Muscle layer of duodenum (tissue), 2 donors: Measurements from ENCODE around the gene C19orf25.

Experiments
- H3K27ac ChIP-seq: one replicate; pipeline ENCODE4 v1.7.0; 2013; ENCODE audit warnings: mild to moderate bottlenecking, low read length
- H3K27me3 ChIP-seq: one replicate; pipeline ENCODE4 v1.7.0; 2013; ENCODE audit warnings: low read depth, mild to moderate bottlenecking, control low read depth, low read length
- H3K36me3 ChIP-seq, 2 donors: one replicate each; pipeline ENCODE4 v1.7.0; 2013; ENCODE audit warnings: low read length in 2 of 2, control low read depth in 1 of 2, mild to moderate bottlenecking in 1 of 2; ENCODE audit not compliant: insufficient read depth in 2 of 2, control insufficient read depth in 1 of 2
- H3K4me1 ChIP-seq, 2 donors: one replicate each; pipeline ENCODE4 v1.7.0; 2013; ENCODE audit warnings: low read length in 2 of 2, mild to moderate bottlenecking in 2 of 2, control low read depth in 1 of 2, moderate library complexity in 1 of 2; ENCODE audit not compliant: insufficient read depth in 2 of 2, control insufficient read depth in 1 of 2
- H3K4me3 ChIP-seq, 2 donors: one replicate each; pipeline ENCODE4 v1.7.0; 2013; ENCODE audit warnings: low read length in 2 of 2, low read depth in 1 of 2, mild to moderate bottlenecking in 1 of 2
- H3K9me3 ChIP-seq, 2 donors: one replicate each; pipeline ENCODE4 v1.7.0; 2013; ENCODE audit warnings: low read length in 2 of 2, control low read depth in 1 of 2, mild to moderate bottlenecking in 1 of 2; ENCODE audit not compliant: control insufficient read depth in 1 of 2
- donor health status: healthy.

The C19orf25 gene

DNA sequence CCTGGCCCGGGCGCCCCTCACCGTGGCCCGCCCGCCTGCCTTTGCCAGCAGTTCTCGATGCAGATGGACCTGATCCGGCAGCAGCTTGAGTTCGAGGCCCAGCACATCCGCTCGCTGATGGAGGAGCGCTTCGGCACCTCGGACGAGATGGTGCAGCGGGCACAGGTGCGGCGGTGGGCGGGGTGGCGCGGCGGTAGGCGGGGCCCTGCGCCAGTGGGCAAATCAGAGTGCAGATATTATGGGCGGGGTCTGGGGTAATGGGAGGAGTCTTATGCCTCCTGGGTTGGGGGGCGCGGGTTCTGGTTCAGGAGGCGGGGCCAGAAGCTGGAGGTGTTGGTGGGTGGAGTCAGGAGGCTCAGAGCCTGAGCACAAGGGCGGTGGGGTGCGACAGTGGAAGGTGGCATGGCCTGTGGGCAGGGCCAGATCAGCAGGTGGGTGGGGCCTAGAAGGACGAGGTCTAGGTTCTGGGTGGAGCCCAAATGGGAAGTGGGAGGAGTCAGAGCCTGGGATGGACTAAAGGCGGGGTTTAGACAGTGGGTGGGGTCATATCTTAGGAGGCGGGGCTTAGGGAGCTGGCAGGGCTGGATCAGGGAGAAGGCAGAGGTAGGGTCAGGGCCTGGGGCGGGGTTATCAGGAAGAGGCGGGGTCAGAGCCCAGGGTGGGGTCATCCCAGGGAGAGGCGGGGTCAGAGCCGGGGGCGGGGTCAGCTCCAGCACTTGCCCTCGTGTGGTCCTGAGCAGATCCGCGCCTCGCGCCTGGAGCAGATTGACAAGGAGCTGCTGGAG lies 23.5 kb downstream of the C19orf25 start:
- Histone ChIP-seq H3K4me3 (no peak overlapping the region), H3K27ac (no peak overlapping the region), H3K36me3 (peaks cover 0 to 9% of the 10 kb centered on the region in 2 donors), H3K9me3 (no peaks in the 10 kb centered on the region), H3K4me1 (peaks cover 0 to 30% of the 10 kb centered on the region in 2 donors), H3K27me3 (peaks cover 40% of the 10 kb centered on the region)

DNA sequence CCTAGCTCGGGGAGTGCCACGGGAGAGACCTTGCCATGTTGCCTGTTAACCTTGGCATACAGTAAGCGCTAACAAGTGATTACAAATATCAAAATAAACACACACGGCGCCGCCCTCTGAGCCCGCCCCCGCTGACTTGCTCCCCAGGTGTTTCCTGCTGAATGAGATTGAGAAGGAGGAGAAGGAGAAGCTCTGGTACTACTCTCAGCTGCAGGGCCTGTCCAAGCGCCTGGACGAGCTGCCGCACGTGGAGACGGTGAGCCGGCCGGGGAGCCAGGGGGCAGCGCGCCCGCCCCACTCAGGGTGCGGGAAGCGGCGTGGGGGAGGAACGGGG lies 24.0 kb downstream of the C19orf25 start:
- Histone ChIP-seq H3K4me1 (peaks cover 0 to 34% of the 10 kb centered on the region in 2 donors), H3K36me3 (peaks cover 0 to 4% of the 10 kb centered on the region in 2 donors), H3K27me3 (peaks cover 45% of the 10 kb centered on the region), H3K9me3 (no peaks in the 10 kb centered on the region), H3K27ac (no peak overlapping the region), H3K4me3 (no peak overlapping the region)

DNA sequence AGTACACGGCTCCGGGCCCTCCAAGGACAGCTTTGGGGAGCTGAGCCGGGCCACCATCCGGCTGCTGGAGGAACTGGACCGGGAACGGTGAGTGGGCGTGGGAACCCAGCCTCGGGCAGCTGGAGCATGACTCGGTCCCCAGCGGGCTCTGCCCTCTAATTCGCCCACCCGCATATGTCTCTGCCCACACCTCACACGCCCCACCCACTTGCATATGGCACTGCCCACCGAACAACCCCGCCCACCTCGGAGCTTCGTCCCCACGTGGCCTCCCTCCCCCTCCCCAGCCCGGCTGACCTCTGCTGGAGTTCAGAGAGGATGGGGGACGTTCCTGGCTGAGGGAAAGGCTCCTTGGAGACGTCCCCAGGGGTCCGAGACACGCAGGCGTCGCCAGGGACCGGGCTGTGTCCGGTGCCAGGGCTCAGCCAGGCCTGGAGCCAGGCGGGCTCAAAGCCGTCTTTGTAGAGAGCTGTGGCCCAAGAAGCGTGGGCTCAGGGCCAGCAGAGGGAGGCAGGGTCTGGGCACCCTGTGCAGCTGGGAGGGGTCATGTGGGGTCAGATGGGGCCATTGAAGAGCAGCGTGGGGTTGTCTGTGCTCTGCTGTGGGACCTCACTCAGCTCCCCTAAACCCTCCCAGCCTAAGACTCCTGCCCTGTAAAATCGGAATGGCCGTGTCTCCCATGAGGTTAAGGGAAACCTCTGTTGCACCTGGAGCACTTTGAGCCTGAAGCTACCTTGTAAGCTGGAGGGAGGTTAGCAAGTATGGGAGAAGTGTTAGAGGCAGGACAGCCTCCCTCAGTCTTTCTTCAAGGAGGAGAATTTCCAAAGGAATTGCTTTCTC lies 25.3 kb downstream of the C19orf25 start:
- Histone ChIP-seq H3K4me3 (no peak overlapping the region), H3K27ac (no peak overlapping the region), H3K36me3 (no peaks in the 10 kb centered on the region), H3K4me1 (peaks cover 0 to 38% of the 10 kb centered on the region in 2 donors), H3K27me3 (peaks cover 55% of the 10 kb centered on the region), H3K9me3 (no peaks in the 10 kb centered on the region)

DNA sequence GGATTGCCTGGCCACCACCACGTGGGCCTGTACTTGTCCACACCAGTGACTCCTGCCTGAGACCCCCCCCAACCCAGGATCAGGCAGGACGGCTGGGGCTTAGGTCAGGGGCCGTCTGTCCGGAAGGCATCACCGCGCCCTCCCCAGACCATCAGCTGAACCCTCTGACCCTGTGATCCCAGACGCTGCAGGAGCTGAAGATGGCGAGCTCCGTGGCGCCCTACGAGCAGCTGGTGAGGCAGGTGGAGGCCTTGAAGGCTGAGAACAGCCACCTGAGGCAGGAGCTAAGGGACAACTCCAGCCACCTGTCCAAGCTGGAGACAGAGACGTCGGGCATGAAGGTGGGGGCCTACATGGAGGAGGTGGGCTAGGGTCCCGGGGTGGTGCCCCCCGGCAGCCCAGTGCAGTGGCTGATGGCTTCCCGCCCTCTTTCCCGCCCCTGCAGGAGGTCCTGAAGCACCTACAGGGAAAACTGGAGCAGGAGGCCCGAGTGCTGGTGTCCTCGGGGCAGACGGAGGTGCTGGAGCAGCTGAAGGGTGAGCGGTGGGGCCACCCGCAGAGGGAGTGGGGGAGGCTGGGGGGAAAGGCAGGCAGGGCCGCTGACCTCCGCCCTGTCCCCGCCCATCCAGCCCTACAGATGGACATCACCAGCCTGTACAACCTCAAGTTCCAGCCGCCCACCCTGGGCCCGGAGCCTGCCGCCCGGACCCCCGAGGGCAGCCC lies 26.1 kb downstream of the C19orf25 start:
- H3K27me3 ChIP-seq = peaks cover 56% of the 10 kb centered on the region
- H3K9me3 ChIP-seq = no peaks in the 10 kb centered on the region
- H3K4me1 ChIP-seq = peaks cover 0 to 38% of the 10 kb centered on the region in 2 donors
- H3K36me3 ChIP-seq = no peaks in the 10 kb centered on the region
- no peak overlapping the region for H3K4me3 ChIP-seq
- no peak overlapping the region for H3K27ac ChIP-seq

DNA sequence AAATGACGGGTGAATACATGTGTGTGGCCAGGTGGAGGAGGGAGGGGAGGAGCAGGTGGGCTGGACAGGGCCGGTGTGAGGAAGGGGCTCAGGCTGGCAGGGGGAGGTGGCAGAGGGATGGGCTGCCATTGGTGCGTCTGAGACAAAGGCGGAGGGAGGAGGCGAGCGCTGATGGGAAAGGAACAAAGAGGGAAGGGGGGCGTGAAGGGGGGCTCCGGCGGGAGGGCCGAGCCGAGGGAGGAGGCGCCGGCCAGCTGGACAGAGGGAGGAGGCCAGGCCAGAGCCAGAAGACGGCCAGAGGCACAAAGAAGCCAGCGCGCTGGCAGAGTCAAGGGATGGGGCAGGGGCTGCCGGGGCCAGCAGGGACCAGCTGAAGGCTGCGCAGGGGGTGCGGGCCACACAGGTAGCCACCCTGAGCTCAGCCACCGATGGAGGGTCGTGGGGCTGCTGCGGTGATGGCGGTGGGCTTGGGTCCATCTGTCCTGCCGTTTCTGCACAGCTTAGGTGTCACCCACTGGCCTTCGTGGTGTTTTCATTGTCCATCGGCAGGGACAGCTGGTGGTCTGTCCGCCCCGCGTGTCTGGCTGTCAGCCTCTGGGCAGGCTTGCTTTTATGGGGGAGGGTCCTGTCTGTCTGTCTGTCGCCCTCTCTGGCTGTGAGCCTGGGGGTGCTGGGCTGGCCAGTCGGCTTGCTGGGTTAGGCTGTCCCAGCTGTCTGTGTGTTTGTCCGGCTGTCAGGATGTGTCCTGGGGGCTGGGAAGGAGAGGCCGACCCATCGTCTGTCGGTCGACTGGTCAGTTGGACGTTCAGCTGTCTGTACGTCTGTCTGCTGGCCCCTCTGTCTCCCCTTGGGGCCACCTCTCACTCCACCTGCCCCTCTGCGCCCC lies 26.9 kb downstream of the C19orf25 start:
- H3K27me3 ChIP-seq = peaks cover 59% of the 10 kb centered on the region
- no peaks in the 10 kb centered on the region for H3K36me3 ChIP-seq

DNA sequence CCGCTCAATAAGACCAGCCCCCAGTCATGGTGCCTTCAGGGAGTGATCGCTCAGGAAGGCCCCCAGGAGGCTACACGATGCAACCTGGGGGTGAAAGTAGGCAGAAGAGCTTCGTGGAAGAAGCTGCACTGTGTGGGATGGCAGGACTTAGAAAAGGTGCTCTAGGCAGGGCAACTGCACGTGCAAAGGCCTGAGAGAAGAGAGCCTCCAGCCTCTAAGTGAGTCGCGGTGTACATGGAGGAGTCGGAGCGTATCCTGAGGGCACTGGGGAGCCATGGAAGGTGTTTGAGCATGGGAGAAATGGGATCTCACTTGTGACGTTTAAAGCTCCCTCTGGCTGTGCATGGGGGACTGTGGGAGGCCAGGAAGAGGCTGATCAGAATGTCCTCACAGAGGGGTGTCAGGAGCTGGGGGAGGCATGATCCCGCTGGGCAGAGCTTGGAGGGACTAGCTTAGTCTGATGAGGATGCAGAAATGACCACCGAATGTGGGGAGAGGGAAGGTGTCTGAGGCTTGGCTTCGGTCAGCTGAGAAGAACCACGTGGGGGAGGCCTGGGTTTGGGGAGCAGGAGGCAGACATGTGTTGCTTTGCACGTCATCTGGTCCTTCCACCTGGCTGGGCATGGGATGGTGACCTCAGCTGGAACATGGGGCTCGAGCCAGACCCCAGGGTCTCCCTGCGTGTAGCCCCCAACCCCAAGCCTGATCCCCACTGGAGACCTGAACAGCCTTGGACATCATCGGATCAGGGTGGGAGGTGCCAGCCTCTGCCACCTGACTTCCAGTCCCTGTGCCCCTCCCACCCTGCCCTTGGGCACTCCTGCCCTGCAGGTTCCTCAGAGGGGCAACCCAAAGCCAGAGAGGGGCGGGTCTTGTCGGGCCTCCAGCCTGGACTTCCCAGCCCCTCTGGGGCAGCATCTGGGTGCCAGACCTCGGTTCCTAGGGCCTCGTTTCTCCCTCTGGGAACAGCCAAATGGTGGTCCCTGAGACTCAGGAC lies 28.0 kb downstream of the C19orf25 start:
- peaks cover 56% of the 10 kb centered on the region for H3K27me3 ChIP-seq
- H3K9me3 ChIP-seq = no peaks in the 10 kb centered on the region
- H3K36me3 ChIP-seq = no peaks in the 10 kb centered on the region
- H3K4me1 ChIP-seq = peaks cover 0 to 38% of the 10 kb centered on the region in 2 donors
- no peak overlapping the region for H3K4me3 ChIP-seq
- no peak overlapping the region for H3K27ac ChIP-seq

More for the DNA sequence above, 26.9 kb downstream of the C19orf25 start:
- Histone ChIP-seq H3K9me3 (no peaks in the 10 kb centered on the region), H3K27ac (no peak overlapping the region), H3K4me1 (peaks cover 0 to 38% of the 10 kb centered on the region in 2 donors), H3K4me3 (no peak overlapping the region)

DNA sequence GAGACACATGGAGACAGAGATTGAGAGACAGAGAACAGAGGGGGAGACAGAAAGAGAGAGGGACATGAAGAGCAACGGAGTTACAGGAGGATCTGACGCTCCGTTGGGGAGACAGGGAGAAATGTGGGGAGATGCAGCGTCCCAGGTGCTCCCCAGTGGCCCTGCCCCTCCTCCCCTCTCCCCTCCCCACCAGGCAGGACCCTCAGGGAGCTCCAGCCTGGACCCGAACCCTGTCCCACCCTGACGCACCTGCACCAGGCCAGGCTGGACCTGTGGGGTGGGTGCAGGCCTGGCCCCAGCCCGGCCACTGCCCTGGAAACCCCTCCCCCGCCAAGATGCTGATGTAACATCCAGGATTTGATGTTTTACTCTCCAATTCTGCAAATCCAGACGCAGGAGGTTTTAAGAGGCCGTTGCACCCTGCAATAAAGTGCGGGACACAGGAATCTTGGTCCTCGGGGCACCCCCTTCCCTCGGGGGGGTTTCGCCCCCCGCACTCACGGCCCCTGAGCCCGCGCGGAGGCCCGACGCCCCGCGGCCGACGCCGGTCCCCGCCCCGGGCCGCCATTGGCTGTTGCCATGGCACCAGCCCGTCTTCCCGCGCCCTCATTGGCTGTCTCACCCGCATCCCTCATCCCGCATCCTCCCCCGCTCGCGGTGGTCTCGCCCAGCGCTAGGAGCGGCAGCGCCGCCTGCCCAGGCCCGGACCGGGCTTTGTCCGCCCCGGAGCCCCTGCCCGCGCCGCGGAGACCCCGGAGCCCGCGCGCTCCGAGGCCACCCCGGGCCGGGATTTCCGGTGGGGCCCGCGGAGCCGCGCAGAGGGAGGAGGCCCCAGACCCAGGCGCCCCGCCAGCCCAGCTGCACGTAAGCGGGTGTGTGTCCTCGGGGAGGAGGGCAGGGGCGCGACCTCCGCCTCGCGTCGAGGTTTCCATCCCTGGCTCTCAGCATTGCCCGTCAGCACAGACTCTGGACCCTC lies 29.3 kb downstream of the C19orf25 start, which contains the start of gene APC2:
Gene APC2, plus strand, starts transcription at position 655 of the 976 bp plus-strand sequence. CDS start 2,881 bp downstream, outside the sequence.
- no peaks in the 10 kb centered on the region for H3K9me3 ChIP-seq
- peaks cover 56% of the 10 kb centered on the region for H3K27me3 ChIP-seq
- H3K4me1 ChIP-seq = peaks cover 0 to 35% of the 10 kb centered on the region in 2 donors
- H3K27ac ChIP-seq = no peak within 1 kb of the TSS
- H3K4me3 ChIP-seq = no peak within 1 kb of the TSS
- H3K36me3 ChIP-seq = no peaks in the 10 kb centered on the region

DNA sequence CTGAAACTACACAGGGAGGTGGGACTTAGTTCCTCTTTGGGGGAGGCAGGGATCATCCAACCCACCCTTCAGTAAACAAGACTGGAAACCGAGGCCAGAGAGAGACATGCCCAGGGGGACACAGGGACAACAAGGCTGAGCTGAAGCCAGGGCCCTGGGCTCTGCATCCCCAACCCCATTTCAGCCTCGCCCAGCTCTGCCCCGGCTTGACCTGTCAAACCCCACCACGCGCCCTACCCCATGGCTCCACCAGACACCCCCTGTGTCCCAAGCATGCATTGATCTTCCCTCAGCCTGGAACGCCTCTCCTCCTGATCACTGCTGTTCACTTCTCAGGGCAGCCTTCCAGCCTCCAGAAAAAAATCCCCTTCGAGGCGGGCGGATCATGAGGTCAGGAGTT lies 31.1 kb downstream of the C19orf25 start:
- Histone ChIP-seq H3K27ac (no peak overlapping the region), H3K4me1 (peaks cover 0 to 30% of the 10 kb centered on the region in 2 donors), H3K27me3 (peaks cover 56% of the 10 kb centered on the region), H3K9me3 (no peaks in the 10 kb centered on the region), H3K36me3 (no peaks in the 10 kb centered on the region), H3K4me3 (no peak overlapping the region)

DNA sequence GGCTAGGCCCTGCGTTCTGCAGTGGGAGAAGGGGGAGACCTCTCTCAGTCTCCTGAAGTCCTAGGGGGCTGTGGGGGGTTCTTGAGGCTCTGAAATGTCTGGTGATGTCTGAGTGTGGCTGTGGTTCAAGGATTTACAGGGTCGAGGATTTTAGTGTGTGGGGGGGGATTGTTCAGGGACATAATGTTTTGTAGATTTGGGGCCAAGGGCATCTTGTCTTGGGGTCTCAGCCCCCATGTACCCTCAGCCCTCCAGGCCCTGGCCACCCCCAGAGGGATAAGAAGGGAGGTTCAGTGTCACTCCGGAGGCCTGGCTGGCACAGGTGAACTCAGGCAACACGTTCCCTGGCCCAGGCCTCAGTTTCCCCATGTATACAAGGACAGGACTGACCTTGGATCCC lies 31.5 kb downstream of the C19orf25 start:
- H3K9me3 ChIP-seq = no peaks in the 10 kb centered on the region
- H3K36me3 ChIP-seq = no peaks in the 10 kb centered on the region
- peaks cover 0 to 26% of the 10 kb centered on the region in 2 donors for H3K4me1 ChIP-seq
- H3K4me3 ChIP-seq = no peak overlapping the region
- peaks cover 51% of the 10 kb centered on the region for H3K27me3 ChIP-seq
- no peak overlapping the region for H3K27ac ChIP-seq
